Bone marrow (tissue), 2 donors: ENCODE results near the gene KSR1.
"Not testable (repeated sequence)": the region's sequence is repeated elsewhere in the genome, so short reads cannot be mapped to it uniquely, and the experiment has no call there.

ENCODE experiments used
- DNase-seq, 2 donors: peaks; one replicate each; lab custom pipeline; 2025; lab: John Stamatoyannopoulos, UW

KSR1 gene

DNA sequence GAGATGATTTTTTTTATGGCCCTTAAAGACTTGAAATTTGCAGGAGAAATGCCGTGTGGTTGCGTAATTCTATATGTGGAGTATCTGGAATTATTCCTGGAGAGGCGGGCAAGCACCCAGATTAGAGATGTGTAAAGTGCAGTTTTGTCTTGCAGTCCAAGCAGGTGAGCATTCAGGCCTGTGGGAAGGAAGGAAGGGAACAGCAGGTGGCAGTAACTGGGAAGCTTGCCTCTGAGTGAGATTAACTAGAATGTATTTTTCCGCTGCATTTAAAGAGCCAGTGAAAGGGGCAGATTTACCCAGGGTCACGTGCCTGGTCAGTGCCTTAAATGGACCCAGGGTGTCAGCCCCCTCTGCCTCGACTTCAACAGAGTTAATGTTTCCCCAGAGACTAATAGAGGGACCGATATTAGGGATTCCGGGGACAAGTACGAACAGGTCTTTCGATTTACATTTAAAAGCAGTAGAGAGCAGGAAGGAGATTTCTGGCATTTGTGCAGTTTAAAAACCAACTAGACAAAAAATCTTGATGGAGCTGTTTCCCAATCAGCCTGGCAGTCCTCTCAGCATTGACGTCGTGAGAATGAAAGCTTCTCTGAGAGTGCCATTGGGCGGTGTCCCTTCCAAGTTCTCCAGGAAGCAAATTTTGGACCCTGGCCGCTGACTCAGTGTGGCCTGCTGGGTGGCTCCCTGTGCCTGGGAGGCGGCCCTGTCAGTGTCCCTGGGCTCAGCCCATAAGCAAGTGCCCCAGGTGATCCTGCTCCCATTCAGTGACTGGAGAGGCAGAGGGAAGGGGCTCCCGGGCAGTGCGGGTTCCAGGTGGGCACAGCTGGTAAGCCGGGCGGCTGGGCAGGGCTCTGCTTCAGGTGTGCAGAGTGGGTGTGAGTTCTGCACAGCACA, 38.2 kb downstream of the KSR1 start:
- DNase-seq = no peak

DNA sequence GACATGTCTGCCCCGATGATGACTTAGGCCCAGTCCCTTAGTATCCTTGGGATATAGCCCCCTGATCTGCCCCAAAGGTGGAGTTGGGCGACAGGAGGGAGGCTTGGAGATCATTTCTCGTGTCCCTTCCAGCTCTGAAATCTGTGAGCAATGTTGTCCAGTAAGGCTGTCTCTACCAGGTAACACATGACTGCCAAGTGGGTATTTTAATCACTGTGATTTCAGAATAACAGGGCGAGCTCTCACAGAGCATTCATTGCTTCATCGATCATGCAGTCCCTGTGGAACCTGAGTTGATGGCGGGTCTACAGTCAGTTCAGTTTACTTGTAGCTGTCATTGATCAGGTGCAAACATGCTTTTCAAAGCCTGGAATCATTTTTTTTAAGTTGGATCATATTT, 39.2 kb downstream of the KSR1 start:
- DNase-seq = no peak

DNA sequence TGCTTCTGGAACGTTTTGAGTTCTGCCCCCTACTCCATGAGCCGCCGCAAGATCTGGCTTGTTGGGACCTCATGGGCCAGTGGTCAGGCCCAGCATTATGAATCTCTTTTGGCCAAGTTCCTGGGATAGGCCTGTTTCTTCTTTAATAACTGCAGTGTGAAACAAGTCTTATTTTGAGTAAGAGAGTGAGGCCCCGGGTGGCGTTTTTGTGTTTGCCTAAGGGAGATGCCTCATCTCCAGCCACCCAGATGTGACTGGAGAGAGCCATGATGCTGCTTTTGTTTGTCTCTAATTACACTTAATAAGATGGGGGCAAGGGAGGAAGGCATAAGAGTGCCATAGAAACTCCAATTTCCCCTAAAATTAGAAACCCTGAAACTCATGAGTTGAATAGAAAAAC, 39.8 kb downstream of the KSR1 start:
- DNase-seq = no peak

DNA sequence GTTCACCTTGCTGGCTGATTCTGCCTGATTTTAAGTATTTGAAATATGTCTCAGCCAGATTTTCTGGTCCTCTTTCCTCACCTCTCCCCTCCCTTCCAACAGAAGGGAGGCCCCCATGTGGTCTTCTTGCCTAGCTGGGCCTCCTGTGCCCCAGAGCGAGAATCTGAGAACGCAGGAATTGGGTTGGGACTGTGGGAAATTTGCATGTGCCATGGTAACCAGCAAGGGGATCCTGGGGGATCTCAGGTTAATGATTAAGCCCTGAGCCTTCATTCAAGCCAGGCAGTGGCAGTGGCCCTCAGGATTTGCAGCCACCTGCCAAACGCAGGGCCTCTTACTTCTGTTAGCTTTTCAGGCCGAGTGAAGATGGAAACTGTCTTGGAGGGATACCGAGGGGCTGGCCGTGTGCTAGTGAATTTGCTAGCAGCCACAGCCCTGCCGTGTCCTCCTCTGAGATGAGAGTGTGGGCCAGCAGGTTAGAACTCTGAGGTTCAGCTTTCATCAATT, 40.2 kb downstream of the KSR1 start:
- DNase-seq = no peak

DNA sequence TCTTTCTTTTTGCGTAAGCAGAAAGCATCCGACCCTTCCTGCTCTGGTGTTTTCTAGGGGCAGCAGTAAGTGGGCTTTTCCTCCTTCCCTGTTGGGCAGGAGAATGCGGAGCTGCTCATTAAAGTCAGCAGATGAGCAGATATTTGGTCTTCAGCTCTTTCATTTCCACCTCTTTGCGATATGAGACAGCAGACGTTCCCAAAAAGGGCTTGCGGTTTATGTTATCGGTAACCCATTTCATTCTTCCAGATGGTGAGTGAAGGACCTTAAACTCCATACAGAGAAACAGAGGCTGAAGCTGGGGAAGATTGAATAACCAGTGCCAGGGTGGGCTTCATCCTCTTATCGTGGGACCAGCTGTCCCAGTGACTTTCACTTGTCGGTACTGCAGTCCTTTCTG, 40.7 kb downstream of the KSR1 start:
- DNase-seq = no peak

DNA sequence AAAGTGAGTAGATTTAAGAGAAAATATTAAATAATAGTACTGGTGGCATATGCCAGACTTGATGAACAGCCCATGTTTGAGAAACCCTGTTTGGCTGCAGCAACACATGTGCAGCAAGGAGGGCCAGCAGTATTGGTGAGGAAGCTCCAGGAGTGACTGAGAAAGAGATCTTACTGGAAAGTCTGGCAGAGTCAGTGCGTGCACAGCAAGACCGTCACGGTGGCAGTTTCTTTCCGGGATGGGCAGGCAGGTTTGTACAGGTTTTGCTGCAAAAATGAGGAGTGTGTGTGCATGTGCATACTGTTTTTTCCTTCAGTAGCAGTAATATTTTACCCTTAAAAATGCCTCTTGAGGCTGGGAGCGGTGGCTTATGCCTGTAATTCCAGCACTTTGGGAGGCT, 41.4 kb downstream of the KSR1 start:
- no peak for DNase-seq

DNA sequence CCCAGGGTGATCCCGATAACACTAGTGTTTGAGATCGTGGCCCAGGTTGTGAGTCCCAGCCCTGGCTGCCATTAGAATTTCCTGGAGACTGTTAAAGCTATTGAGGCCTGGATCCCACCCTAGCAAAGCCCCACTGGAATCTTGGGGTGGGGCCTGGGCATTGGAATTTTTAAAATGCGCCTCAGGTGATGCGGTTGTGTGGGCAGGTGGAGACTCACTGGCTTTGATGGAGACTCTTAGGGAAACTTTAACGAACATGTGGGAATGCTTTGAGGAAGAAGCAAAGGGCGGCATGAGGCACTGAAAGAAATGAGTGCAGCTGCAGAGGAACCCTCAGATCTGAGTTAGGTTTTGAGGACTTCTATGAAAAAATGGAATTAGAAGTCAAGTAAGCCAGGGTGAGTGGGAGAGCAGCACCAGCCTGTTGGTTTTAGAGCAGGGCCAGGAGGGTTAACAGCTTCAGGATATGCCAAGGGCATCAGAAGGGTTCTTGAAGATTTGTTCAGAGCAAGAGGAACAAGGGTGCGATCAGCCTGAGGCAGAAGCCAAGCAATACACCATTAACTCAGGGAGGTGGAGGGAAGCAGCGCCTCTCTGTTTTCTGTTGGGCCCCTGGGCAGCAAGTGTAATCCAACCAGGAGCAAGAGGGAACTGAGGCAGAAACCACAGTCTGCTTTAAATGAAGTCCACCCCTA, 42.5 kb downstream of the KSR1 start:
- DNase-seq = no peak

DNA sequence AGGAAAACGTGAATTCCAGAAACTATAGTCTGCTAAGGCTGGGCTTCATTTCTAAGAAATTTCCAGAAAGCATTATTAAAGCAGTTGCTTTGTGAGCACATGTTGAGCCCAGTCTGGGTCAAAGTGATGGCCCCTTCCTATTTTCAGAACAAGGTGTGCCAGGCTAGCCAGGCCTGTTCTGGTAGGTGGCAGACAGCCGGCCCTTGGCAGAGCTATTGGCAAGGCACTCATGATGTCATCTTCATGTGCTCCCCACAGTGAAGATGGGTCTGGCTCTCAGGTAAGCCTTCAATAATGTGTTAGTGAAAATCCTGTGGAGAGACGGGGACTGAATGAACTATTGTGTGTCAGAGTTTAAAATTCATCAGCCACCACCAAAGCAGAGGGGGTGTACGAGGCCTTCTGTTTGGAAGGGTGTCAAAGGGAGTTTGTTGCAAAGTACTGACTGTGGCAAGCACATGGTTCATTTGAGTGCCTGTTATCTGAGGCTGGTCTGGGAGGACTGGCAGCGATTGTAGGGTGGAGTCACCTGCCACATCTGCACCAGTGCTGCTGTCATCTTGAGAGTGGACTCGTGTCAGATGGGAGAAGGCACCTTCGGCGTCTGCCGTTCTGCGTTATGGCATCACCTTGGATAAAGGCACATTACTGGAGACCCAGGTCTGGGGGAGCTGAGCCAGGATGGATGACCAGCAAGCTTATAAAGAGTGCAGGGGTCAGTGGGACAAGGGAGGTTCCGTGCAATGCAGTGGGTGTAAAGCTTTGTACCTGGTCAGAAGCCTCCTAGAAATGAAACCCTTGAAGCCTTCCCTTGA, 43.4 kb downstream of the KSR1 start:
- DNase-seq = no peak

DNA sequence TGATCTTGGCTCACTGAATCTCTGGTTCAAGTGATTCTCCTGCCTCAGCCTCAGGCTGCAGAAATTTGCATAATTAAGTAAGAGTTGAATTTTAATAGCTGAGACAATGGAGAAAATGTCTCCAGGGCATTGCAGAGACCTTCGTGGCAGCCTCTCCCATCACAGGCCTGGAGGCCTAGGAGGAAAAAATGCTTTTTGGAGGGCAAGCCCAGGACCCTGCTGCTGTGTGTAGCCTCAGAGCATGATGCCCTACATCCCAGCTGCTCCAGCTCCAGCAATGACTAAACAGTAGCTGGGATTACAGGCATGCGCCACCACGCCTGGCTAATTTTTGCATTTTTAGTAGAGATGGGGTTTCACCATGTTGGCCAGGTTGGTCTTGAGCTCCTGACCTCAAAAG, 45.1 kb downstream of the KSR1 start:
- DNase-seq = not testable (repeated sequence)

DNA sequence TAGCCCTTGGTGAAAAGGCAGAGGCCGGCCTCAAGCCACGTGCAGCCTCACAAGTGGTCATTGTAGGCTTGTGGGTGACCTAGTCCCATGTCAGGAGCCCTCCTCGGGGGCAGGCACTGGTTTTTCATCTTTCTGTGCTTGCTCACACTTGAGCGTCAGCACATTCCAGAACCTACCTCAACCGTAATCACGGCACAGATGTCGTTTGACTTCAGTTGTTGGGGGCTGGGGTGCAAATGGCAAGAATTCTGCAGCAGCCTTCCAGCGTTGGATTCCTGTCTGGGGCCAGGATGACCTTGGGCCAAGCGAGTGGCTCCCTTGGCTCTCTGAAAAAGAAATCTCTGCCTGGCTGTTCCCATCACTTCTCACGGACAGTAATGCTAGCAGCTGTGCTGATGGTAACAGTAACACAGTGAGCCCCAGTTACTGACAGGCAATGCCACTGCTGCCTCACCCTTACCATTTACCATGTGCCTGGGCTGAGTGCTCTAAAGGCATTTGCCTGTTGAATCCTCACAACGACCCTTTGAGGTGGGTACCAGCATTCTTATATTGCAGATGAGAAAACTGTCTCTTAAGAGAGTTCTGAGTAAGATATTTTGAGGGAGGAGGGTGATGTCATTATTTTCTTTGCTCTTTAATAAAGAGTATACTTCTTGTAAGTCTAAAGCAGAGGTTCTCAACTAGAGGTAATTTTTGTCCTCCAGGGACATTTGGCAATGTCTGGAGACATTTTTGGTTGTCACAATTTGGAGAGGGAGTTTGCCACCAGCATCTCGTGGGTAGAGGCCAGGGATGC, 46.5 kb downstream of the KSR1 start:
- DNase-seq = no peak

DNA sequence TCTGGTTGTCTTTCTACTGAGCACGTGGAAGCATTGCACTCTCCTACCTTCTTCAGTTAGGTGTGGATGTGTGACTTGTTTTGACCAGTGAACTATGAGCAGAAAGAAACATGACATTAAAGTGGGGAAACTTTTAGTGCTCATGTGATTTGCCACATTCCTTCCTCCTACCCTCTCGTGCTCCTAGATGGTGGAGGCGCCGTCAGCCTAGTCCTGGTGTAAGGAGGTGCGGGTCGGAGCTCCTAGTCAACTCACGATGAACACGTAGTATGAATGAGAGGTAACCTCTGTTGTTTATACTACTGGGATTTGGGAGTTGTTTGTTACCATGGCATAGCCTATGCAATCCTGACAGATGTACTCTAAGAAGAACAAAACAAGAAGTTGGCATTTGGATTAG, 47.4 kb downstream of the KSR1 start:
- no peak for DNase-seq

DNA sequence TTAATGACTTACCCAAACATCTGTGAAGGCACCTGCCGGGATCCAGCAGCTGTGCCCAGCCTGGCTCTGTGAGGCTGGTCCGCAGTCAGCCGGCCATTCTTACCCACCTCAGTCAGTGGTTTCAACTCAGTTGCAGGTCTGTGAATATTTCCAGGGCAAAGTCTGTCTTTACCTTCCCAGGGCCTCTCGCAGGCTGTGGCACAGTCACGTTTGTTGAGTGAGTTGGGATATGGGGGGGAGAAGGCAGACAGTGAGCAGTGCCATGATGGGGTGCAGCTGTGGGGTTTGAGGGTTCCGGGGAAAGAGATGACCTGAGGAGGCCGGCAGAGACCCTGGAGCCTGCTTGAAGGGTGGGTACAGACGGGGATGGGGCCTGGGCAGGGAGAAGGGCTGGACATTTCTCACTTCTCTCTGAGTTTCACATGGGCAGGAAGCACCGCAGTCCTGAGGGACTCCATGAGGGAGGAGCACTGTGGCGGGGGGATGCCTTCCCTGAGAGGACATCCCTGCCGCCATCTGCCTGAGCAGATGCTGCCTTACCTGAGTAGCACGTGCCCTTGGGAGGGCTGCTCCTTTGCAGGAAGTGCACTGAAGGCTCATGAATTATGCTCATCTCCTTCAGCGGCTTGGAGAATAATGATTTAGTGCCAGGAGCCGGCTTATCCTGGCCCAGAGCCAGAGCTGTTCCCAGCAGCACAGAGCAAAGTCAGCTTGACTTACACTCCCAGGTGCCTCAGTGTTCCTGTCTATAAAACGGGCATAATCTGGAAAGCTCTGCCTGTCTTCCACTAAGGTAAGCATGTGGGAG, 48.1 kb downstream of the KSR1 start:
- no peak for DNase-seq

DNA sequence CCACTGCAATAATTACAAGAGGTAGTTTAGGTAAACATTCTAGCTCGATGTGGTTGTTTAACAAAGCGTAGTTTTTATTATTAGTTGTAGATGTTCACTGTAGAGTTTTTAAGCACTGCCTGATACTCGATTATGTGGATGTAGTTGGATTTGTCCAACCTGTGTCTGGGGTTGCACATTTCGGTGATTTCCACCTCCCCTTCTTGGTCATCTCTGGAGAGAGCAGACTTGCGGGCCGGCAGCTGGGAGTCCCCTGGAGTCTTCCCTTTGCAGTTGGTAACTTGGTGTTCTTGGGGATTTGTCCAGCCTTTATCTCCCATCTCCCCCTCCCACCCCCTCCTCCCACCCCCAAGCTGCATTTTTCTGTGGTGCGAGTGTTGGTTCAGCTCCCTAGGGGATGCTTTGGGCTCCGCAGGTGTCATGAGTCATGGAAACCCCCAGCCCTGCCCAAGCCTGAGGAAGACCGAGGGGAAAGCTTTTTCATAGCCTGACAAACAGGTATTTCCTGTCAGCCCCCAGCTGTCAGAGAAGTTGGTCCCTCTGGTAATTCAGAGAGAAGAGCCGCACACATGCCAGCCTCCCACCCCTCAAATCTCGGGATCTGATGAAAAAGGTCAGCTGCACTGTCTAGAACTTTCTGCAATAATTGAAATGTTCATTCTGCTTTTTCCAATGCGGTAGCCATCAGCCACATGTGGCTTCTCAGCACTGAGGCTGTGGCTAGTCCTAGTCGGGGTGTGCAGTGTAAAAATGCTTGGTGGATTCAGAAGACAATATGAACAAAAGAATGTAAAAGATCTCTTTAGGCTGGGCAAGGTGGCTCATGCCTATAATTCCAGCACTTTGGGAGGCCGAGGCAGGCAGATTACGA, 50.3 kb downstream of the KSR1 start:
- no peak for DNase-seq

DNA sequence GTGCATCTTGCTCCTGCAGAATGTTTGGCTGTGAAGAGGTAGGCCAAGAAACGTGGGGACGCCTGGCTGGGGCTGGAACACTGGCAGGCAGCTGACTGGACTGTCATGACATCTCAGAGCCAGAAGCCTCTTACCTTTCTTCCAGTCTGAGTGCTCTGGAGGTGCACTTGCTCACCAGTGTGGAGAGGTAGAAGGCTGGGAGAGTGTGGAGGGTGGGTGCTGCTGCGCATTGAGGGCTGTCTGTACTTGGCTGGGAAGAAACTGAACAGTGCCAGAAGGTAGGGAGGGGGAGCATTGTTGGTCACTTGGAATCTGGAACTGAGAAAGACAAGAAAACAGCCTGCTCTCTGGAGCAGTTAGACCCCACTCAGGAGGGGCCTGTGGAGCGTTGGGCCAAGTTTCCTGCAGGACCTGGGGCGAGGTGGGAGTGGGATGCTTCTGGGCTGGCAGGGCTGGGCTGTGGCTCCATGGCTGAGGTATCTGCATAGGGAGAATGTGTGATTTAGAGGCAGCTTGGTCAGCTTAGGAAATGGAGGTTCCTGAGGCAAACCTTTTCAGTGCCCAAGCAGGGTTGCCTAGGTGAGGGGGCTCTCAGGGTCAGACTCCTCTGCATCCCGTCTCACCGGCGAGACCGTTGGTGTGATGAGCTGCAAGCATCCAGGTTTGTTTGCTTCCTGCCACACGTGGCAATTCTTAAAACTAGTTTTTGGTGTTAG, 55.1 kb downstream of the KSR1 start:
- DNase-seq = no peak

DNA sequence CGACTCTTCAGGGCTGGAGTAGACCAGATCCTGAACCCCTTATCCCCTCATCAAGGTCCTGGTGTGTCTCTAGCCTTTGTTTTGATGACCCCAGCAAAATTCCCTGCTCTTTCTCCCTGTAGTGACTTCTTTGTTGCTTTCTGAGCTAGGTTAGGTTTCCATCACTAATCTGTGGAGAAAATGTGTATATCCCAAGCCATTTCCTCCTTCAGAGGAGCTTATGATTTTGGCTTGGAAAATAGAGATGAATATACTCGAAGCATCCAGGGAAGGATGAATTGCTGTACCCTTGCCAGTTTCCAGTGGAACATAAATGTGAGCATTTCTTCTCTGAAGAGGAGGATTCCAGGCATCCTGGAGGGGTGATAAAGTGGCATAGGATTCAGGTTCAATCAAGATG, 55.8 kb downstream of the KSR1 start:
- no peak for DNase-seq

DNA sequence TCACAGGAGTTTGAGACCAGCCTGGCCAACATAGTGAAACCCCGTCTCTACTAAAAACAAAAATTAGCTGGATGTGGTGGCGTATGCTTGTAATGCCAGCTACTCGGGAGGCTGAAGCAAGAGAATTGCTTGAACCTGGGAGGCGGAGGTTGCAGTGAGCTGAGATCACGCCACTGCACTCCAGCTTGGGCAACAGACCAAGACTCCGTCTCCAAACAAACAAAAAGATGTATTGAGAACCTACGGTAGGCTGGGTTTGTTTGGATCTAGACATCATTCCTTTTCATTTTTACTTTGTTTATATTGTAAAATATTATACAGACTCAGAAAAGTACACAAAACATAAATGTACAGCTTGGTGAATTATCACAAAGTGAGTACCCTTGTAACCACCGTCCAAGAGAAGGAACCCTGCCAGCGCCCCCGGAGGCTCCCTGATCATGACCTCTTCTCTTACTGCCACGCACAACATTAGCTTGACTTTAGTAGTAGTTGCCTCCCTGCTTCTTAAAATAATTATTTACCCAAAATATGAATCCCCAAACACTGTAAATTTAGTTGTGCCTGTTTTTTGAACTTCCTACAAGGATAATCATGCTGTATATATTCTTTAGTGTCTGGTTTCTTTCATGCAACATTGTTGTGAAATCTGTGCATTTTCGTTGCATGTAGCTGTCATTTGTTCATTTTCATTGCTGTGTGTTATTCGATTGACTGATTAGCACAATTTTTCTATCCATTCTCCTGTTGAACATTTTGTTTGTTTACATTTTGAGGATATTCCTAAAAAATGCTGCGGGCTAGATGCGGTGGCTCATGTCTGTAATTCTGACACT, 56.5 kb downstream of the KSR1 start:
- no peak for DNase-seq

DNA sequence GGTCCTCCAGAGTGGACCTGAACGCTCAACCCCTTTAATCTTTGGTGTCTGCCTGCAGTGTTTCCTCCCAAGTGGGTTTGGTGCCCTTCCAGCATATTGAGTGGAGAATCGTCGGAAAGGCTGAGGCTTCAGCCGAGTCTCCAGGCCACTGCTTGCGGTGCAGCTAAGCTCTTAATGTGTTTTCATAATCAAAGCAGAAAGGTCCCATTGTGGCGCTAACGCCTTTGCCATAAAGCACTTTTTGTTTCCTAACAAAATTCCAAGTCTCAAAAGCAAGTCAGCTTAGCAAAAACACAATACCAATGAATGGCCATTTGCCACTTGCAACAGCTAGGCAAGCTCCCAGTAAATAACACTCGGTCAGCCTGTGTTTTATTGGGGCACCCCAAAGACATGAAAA, 57.6 kb downstream of the KSR1 start:
- DNase-seq = no peak
